ENCODE measurements around the gene FAM107B.

- no peak for TF ChIP-seq POLR2A (IDR thresholded peaks at IDR 0.05; ENCODE audit: low read depth, low read length)
- TF ChIP-seq CTCF (IDR thresholded peaks at IDR 0.05; ENCODE audit: extremely low read depth in 1 of 2, insufficient read depth in 1 of 2, low read depth in 1 of 2, low read length in 2 of 2): no peak
- TF ChIP-seq POLR2AphosphoS5 (IDR thresholded peaks at IDR 0.05; ENCODE audit: insufficient read depth, low read depth, low read length): no peak
- TF ChIP-seq EZH2 (IDR thresholded peaks at IDR 0.05; ENCODE audit: borderline replicate concordance, low read depth, low read length, severe bottlenecking): no peak
- TF ChIP-seq MAX (IDR thresholded peaks at IDR 0.05; ENCODE audit: insufficient read depth, insufficient read length): no peak
- no peak for TF ChIP-seq MYC (IDR thresholded peaks at IDR 0.05; ENCODE audit: low read depth, low read length)
- TF ChIP-seq JUN (IDR thresholded peaks at IDR 0.05; ENCODE audit: borderline replicate concordance, insufficient read depth, insufficient read length, low read depth): no peak
- no peak for TF ChIP-seq FOS (IDR thresholded peaks at IDR 0.05; ENCODE audit: borderline replicate concordance, insufficient read depth, low read length)
Measured at GRCh38 chr10:14700546-14700945, 74.2 kb downstream of the FAM107B start.

All from endothelial cell of umbilical vein (primary cell).